C4-2B (cell line): ENCODE measurements around the gene ZFP3.

ENCODE experiments used
- CTCF ChIP-seq: fragments of 450-650 bp; conservative IDR thresholded peaks from 2 replicates; pipeline ENCODE4 v1.5.1; 2017; ENCODE audit warnings: mild to moderate bottlenecking
- ZFX ChIP-seq: fragments of 450-650 bp; IDR thresholded peaks from 2 replicates; pipeline ENCODE4 v1.6.1; 2017

GRCh38 chr17:5120036-5120435, 41.8 kb downstream of the ZFP3 start:
- TF ChIP-seq CTCF = no peak
- no peak for TF ChIP-seq ZFX
